HG03521 (cell line): ENCODE measurements around the gene ELMO3.

Source experiments
- ATAC-seq: cut with Tn5 transposase; IDR thresholded peaks from one replicate; pipeline ENCODE4 v1.9.1; 2021; ENCODE audit warnings: mild to moderate bottlenecking, moderate library complexity; ENCODE audit not compliant: unreplicated experiment

The ELMO3 gene

GRCh38 chr16:67199011-67199807 is at the start of gene ELMO3:
Gene ELMO3 (plus strand): TSS chr16:67199131. CDS start chr16:67199327, 196 bp downstream.
- no peak for ATAC-seq

GRCh38 chr16:67149276-67150046 is 49.5 kb upstream of the ELMO3 start:
- ATAC-seq = no peak

GRCh38 chr16:67150047-67150832 is 48.7 kb upstream of the ELMO3 start:
- no peak for ATAC-seq

GRCh38 chr16:67150833-67151396 is 48.0 kb upstream of the ELMO3 start, which contains the start of gene B3GNT9:
Gene B3GNT9 (minus strand): TSS chr16:67150998. CDS start chr16:67150485, 513 bp downstream.
- no peak for ATAC-seq

- ATAC-seq = no peak
Observed at GRCh38 chr16:67151431-67152097, 47.4 kb upstream of the ELMO3 start.

- ATAC-seq = no peak
Observed at GRCh38 chr16:67154578-67155294, 44.2 kb upstream of the ELMO3 start.

GRCh38 chr16:67155295-67156142 is 43.4 kb upstream of the ELMO3 start:
- ATAC-seq = peak; percentile 32

GRCh38 chr16:67156143-67156844 is 42.6 kb upstream of the ELMO3 start:
- no peak for ATAC-seq

- ATAC-seq = no peak
Observed at GRCh38 chr16:67157106-67157748, 41.7 kb upstream of the ELMO3 start.

- ATAC-seq = no peak
Observed at GRCh38 chr16:67157892-67158635, 40.9 kb upstream of the ELMO3 start.

GRCh38 chr16:67158637-67159600 is 40.0 kb upstream of the ELMO3 start:
- peak; percentile 14 for ATAC-seq

- no peak for ATAC-seq
Observed at GRCh38 chr16:67161595-67162058, 37.3 kb upstream of the ELMO3 start.

- no peak for ATAC-seq
Observed at GRCh38 chr16:67162506-67163163, 36.3 kb upstream of the ELMO3 start.

- ATAC-seq = no peak
Observed at GRCh38 chr16:67163164-67163998, 35.5 kb upstream of the ELMO3 start.
